ENCODE results near the gene BCORL1.

Gene BCORL1

DNA sequence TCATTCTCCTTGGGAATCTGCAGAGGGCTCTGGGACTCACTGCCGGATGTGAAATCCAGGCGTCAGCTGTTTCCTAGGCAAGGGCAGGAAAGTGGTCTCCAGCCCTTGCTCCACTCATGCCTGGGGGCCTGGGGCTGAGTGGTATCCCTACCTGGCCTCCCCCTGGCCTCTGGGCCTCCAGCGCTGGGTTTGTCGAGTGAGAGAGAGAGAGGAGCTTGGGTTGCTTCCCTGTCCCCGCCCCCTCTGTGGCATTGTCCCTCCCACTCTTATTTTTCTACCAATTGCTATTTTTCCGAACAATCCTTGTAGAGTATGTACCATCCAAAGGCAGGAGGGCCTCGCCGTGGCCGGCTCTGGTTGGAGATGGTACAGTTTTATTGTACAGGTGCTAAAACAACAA lies 74.8 kb downstream of the BCORL1 start:
- DNase-seq (ENCODE audit: low read depth in 2 of 2): no peak

DNA sequence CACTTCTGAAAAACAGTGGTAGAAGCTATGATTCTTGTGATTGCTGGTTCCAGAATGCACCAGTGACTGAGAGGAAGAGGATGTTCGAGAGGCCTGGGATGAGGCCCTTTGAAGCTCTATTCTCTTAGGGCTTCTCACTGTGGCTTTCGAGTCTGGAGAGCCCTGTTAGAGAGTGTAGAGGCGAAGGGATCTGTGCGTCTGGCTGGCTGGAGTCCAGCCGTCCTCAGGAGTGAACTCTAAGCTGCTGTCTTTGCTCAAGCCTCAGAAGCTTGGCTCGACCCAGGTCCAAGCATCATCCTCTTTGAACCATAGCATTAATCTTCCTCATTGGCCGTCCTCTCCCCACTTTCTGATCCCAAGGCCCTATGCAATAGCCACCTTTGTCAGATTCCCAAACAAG lies 76.2 kb downstream of the BCORL1 start:
- no peak for DNase-seq (ENCODE audit: low read depth in 2 of 2)

DNA sequence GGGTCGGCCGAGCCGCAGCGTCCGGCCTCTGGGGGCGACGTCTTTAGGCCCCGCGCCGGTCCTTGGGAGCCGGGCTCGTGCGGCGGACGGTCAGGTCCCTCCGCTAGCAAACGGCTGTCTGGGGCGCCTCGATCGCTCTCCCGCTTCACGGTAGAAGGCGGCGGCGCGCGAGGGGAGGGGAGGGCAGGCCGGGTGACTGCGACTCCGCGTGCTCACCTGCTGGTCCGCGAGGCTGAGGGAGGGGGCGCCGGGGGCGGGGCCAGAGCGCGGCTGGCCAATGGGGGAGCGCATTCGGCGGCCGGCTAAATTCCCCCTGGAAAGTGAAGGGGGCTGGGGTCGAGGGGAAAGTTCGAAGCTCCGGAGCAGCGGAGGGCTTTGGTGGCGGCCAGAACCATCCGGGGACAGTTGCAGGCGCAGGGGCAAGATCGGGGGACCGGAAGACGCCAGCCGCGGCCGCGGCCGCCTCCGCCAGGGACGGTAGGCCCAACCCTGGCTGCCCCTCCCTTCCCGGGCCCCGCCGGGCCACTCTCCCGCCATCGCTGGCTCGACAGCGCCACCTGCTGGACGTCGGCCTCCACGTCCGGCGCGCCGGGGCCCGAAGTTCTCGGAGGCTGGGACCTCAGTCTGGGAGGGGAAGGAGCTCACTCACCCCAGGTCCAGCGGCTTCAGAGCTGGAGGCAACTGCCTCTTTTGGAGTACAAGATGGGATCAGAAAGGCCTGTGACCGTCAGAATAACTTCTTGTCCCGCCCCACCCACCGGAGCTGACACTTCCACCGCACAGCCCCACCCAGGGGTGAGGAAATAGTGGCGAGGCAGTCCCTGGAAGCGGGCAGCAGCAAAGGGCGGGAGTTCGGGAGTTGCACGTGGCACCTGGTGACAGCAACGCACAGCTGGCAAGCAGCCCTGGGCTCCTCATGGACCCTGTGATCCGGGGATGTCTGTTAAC lies 78.0 kb downstream of the BCORL1 start:
- DNase-seq (ENCODE audit: low read depth in 2 of 2): peak; percentile 61 to 62

DNA sequence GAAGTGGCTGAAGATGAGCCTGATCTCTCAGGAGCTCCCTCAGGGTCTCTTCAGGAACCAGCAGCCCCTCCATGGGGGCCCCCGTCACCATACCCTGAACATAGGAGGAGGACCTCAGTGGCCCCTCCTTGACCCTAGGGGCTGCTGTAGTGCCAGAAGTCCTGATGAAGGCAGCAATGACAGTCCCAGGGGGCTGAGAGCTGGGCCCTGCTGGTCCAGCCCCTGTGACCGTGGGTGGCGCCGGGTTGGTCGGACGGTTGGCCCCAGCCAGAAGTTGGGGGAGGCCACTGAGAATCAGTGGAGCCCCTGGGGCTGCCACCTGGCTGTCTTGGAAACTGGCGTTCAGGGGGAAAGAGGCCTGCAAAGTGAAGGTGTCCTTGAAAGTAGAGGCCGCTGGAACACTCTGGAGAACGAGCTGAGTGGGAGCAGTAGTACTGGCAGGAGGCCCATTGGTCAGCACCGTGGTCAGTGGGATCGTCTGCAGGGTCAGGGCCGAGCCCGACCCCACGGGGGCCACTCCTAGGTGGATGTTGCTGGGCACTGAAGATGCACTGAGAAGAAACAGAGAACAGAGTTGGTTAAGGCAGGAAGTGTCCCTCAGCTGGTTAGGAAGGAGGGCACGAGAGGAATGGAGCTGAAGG lies 84.7 kb downstream of the BCORL1 start:
- DNase-seq (ENCODE audit: low read depth in 2 of 2): no peak

DNA sequence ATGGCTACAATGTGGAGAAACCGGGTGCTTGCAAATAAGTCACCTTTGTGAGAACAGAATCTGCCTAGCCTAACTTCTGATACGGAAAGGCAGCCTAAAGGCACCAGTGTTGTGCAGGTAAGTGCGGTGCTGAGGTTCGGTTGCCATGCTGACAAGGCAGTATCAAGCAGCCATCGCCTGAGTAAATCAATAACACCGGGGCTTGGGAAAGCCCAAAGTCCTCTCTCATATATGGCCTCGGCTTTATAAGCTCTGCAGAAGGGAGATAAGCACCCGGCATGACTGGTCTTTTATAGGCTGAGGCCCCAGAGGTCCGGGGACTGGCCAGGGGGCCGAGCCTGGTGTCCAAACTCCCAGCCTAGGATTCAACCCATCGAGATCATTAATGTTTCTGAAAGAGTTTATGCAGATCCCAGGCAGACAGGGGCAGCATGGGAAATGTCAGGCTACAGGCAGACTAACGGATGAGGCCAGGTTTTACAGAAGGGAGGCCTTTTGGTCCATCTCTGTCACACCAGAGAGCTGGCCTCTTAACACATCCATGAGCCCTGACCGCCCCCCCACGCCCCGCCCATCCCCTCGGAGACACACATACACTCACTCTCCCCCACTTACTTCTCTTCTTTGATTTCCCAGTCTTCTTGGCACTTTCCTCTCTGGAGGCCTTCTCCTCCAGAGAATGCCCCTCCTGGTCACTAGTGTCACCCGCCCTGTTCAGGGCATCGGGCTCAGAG lies 89.3 kb downstream of the BCORL1 start:
- DNase-seq (ENCODE audit: low read depth in 2 of 2): no peak

DNA sequence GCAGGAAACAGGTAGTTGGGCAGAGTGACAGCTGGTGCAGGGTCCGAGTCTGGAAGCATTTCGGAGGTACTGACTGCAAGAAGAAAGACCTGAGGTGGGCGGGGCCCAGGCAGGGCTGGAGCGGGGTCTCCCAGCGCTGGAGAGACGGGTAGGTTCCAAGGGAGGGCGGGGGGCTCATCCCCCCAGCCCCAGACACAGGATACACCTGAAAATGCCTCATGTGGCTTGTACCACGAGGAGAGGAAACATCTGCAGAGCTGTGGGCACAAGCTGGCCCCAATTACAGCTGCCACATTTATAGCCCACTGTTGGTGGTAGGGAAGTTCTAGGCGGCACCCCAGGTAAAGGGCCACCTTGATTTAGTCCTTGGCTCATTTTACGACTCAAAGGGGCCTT lies 89.9 kb downstream of the BCORL1 start:
- DNase-seq (ENCODE audit: low read depth in 2 of 2): no peak

DNA sequence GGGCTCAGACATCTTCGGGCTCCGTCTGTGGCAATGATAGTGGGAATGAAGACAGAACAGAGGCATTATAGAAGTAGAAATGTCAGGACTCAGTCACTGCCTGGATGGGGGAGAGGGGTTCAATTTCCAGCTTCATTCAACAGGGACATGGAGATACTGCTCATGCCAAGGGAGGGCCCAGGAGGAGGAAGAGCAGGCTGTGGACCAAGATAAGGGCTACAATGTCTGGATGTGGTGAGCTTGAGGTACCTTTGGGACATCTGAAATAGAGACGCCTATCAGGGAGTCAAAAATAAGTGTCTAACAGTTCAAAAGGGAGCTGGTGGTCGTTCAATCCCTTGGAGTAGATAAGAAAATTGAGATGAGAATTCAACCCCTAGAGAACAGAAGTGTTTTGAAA lies 93.3 kb downstream of the BCORL1 start:
- DNase-seq (ENCODE audit: low read depth in 2 of 2): no peak

DNA sequence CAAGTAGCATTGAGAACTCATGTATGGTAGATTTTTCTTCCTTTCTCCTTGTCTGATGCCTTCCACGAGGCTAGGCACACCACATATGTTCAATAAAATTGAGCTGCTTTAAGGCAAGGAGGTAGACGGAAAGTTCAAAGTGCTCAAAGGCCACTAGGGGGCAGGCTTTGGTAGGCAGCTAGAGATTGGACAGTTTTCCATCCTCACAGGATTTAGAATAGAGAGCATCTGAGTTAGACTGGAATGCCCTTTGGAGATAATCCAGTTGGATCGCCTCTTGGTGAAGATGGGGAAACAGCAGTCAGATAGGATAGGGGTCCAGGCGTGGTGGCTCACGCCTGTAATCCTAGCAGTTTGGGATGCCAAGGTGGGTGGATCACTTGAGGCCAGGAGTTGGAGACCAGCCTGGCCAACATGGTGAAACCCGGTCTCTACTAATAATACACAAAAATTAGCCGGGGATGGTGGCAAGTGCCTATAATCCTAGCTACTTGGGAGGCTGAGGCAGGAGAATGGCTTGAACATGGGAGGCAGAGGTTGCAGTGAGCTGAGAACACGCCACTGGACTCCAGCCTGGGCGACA lies 97.5 kb downstream of the BCORL1 start:
- no peak for DNase-seq (ENCODE audit: low read depth in 2 of 2)

DNA sequence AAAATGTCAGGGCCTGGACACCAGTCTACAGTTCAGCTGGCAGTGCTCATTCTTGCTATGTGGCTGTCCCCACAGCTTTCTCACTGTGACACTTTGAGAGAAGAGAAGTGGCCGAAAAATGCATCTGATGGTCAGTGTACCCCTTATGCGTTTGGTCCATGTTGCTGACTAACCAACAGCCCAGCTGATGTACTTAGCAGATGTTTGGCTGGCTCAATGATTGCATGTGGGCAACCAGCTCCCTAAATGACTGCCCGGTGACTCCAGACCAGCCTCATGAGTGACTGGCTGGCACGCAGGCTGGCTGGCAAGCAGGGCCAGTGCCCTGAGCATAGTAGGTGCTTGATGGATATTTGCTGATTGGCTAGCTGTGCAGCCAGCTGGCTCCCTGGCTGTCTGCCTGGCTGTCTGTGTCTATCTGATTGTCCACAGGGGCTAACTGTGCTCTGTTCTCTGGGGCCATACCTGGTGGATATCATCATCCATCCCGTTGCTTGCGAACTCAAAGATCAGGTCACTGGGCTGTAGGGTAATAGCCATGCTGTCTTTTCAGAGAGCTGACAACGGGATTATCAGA lies 98.4 kb downstream of the BCORL1 start:
- no peak for DNase-seq (ENCODE audit: low read depth in 2 of 2)

DNA sequence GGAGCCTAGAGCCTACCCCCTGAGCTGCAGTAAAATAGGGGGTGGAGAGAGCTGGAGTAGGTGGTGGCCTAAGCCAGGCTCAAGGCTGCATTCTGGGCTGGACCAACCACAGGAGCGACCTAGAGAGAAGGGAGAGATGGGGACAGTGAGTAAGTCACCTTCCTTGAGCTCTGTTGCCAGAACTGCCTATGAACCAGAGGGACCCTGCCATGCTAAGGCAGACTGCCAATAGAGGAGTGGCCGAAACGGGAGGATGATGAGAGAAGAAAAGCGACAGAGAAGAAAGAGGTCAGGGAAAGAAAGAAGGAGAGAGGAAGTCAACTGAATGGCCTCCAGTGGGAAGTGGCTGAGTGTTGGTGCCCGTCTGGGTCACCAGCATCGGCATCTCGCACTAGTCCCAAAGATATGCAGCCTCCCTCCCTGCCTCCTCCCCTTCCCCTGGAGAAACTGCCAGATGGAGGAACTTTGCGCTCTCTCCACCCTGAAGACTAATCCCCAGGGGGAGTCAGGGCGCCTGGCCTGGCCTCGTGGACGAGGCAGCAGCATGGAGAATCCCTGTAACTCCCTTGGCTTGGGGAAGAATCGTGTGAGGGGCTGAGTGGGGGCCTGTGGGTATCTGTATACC lies 99.1 kb downstream of the BCORL1 start:
- no peak for DNase-seq (ENCODE audit: low read depth in 2 of 2)

DNA sequence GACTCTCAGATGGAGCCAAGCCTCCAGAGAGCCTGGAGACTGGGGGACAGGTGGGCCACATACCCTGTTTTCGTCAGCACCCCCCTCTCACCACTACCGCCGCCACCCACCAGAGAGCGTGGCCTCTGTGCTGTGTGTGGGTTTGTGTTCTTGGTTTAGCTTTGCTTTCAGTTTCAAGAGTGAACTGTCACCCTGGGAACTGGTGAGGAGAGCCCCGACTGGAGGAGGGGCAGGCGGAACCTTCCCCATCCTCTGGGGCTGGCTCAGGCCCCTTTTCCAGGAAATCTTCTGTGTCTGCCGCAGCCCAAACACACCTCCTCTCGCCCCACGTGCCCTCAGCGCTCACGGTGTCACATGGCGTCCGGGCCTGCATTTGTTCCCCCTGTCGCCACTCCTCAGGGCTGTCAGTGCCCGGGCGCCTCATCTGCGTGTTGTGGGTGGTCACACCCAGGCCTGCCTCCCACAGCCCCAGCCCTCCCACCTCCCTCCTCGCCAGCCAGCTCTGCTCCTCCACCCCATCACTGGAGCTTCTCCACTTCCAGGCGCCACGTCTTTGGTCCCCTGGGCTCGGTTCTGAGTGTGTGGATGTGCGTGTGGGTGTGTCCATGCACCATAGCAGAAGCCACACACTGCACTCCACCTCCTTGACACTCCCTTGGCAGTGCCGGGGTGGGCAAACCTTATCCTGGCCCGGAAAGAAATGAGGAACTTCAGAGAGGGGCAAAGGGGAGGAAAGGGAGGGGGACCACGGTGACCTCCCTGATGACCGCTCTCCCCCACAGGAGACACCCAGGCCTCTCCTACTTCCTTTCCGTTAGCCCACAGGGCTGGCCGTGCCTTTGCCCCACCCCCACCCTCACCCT lies 100.0 kb downstream of the BCORL1 start:
- DNase-seq (ENCODE audit: low read depth in 2 of 2): peak; percentile 74 to 75

DNA sequence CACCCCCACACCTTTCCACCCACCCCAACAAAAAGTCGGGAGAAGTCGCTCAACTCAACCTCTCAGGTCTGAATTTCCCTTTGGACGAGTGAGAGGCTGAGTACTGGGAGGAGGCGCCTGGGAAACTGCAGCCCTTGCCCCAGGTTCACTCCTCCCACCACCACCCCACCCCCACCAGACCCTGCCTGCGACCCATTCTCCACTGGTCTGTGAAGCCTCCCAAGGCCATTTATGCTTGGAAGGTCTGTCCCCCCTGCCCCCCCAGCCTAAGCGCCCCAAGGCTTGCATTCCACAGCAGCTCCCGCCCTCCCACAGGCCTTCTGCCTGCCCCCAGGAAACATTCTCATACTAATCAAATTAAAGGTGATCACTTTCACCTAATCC lies 100.7 kb downstream of the BCORL1 start:
- no peak for DNase-seq (ENCODE audit: low read depth in 2 of 2)

DNA sequence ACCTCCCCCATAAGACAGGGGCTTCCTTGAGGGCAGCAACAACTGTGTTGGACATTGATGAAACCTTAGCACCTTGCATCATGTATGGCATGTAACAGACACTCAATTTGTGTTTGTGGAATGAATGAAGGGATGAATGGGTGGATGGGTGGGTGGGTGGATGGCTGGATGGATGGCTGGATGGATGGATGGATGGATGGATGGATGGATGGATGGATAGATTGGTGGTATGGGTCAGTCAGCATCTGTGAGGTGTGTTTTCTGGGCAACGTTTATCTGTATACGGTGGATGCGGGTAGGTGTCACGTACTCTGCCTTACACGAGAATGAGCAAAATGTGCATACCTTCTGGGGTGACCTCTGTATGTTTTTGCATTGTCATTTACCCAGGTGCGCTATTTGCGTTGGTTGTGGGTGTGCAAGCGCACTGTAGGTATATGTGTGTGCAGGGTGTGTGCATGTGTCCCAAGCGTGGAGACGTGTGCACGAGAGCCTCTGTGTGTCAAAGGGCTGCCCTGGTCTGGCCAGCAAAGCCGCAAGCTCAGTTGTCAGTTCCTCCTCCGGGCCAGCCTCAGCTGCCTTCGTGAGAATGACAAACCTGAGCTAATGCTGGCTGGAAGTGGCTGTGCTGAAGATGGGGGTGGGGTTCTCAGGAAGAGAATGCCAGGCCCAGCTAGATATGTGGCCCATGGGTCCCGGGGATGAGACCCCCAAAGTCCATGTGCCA lies 101.4 kb downstream of the BCORL1 start:
- DNase-seq (ENCODE audit: low read depth in 2 of 2): no peak

DNA sequence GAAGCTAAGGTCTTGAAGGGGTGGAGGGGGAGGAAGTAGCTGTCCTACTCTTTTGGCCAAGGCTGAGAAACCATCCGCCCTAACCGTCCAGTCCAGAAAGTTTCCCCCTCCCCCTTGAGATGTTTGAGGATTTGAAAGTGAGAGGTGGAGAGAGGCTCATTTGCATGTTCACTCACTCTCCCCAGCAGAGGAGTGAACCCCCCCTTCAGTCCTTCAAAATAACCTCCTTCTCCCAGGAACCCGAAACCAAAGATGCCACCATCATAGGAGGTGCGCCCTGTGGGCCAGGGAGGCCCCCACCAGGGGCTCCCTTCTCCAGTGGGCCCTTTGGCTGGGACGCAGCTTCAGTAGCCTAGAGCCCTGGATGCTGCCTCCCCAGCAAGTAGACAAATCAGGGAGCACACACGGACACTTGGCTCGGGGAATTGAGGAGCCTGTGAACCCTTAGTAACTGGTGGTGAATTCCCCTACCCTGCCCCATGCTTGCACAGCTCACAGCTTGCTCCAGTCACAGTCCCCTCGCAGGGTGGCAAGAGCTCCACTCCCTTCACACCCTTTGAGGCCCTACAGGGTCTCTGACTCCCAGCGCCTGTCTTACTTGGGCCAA lies 102.3 kb downstream of the BCORL1 start:
- DNase-seq (ENCODE audit: low read depth in 2 of 2): no peak

DNA sequence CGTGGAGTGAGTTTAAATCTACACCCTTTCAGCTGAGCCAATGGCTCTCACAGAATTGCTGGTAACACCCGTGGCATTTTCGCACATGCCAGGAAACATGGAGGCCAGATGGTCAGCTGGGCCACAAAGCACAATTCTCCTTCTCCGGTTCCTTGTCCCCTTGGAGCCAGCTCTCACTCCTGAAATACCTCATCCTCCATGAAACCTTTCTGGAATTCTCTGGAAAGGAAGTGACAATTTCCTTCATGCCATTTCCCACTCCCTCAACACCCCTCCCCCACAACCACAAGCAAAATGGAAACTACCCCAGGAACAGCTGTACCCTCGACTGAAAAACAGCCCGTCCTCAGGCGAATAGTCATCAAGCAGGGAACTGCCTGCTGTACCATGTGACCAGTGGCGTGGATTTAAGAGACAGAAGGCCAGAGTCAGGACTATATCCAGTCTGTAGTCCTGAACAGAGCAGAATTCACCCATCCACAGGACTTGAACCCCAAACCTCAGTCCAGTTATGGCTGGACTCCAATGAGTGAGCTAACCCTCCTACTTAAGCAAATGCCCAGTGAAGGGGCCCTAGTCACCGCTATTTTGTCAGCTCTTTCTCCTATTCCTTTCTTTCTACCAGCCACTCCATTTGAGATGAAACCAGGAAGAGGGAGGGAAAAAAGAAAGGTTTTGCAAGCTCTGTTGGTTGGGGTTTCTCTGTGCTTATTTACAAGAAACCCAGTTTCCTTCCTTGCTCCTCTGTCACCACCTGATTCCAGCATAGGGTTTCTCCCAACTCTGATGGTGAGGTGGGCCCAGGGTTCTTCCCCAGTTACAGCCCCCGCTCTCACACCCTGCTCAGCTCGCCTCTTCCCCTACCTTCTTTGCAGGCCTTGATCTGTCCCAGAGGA lies 103.4 kb downstream of the BCORL1 start:
- no peak for DNase-seq (ENCODE audit: low read depth in 2 of 2)

DNA sequence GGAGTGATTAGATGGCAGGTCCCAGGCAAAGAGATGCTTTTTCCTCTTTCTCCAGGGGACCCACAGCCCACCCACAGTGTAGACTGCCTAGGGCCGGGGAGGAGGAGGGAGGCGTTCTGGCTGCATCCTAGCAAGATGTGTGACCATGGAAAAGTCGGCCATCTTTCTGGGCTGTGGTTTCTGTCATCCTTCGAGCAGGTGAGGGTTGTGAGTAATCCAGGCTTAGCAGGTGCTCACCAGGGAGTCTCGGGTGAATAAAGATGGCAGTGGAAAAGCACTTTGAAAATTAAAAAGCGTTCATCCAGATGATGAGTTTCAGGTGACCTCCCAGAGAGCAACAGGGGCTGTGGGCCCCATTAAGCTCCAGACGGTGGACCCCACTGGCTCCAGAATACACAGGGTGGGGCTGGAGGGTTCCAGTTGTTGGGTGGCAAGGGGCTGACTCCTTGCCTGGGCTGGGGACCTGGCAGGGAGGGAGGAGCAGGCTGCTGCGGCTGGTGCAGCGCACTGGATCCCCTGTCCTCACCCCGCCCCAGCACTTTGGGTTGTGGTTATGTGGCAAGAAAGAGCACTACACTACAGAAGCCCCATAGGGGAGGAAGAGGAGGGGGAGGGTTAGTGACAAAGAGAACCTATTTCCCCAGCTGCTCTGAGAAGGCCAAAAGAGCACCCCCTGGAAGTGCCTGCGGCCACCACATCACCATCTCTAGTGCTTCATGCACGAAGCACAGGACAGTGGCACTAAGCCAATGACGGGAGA lies 104.2 kb downstream of the BCORL1 start:
- DNase-seq (ENCODE audit: low read depth in 2 of 2): peak in 1 of 2 donors; percentile 71

DNA sequence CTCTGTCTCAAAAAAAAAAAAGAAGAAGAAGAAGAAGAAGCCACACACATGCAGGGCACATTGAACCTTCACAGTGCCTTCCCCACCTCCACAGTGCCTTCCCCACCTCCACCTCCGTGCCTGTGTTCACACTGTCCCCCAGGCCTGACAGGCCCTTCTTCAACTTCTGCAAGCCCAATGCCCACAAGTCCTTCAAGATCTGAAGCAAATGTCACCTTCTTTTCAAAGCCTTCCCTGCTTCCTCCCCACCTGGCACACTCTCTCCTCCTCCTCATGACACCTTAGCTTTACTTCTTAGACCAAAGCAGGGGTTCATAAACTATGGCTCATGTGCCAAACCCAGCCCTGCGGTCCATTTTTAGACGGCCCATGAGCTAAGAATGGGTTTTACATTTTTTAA lies 107.9 kb downstream of the BCORL1 start:
- DNase-seq (ENCODE audit: low read depth in 2 of 2): no peak

All from stimulated activated CD8-positive, alpha-beta memory T cell treated with anti-CD3 and anti-CD28 coated beads, Interleukin-15, amount 100 ng/mL, for 48 hours (primary cell).